DMS79 (cell line): ENCODE measurements around the gene CCDC28A.

Experiments
- DNase-seq: peaks from one replicate; lab custom pipeline; 2025; lab: John Stamatoyannopoulos, UW

Gene CCDC28A

GRCh38 chr6:138833816-138834539 is 60.4 kb downstream of the CCDC28A start:
- peak; percentile 93 for DNase-seq

- no peak for DNase-seq
Measured at GRCh38 chr6:138837246-138837645, 63.7 kb downstream of the CCDC28A start.
